ENCODE results near the gene SLC9A8.

GRCh38 chr20:49885558-49886332 is 73.1 kb downstream of the SLC9A8 start:
- TF ChIP-seq CTCF (IDR thresholded peaks at IDR 0.05) (no peak), ZNF512 (CRISPR knock-in tag; IDR thresholded peaks at IDR 0.05; ENCODE audit: borderline replicate concordance) (no peak), SP1 (CRISPR knock-in tag; conservative IDR thresholded peaks at IDR 0.05) (no peak), ATF1 (CRISPR knock-in tag; IDR thresholded peaks at IDR 0.05) (no peak), ZNF138 (CRISPR knock-in tag; conservative IDR thresholded peaks at IDR 0.05) (no peak), JUN (CRISPR knock-in tag; IDR thresholded peaks at IDR 0.05) (no peak), ATF3 (CRISPR knock-in tag; conservative IDR thresholded peaks at IDR 0.05) (no peak), NFE2L1 (CRISPR knock-in tag; IDR thresholded peaks at IDR 0.05) (no peak)
